Left renal cortex interstitium (tissue), 4 donors: Measurements from ENCODE around the gene DCDC2B. TPM values are rescaled to one million over a fixed set of nuclear protein-coding genes. Genes with fewer than 3 reads are reported as not detected.

Source experiments
- DNase-seq, 4 donors: peaks; one replicate each; pipeline ENCODE4 v3.0.0-alpha.2; 2013; ENCODE audit warnings: low read depth in 4 of 4, low spot score in 2 of 4, missing footprints in 1 of 4
- polyA plus RNA-seq, 4 donors: library from polyadenylated mRNA; unstranded; fragments of 120-200 nt; gene quantifications; one replicate each; pipeline ENCODE4 v1.2.1, GENCODE V29; 2013; ENCODE audit not compliant: insufficient read length in 4 of 4

DCDC2B gene
- polyA plus RNA-seq, 4 donors: 0.21 to 2.4 (median 1.4) TPM

- no peak for DNase-seq
These were observed 12.7 kb upstream of the DCDC2B start for GRCh38 chr1:32195972-32196823.

GRCh38 chr1:32197074-32197473 is 11.8 kb upstream of the DCDC2B start:
- DNase-seq: no peak

- no peak for DNase-seq
These were observed 11.1 kb upstream of the DCDC2B start for GRCh38 chr1:32197837-32198236.

GRCh38 chr1:32198237-32199042 is 10.4 kb upstream of the DCDC2B start:
- DNase-seq: no peak

GRCh38 chr1:32199043-32199716 is 9.7 kb upstream of the DCDC2B start:
- no peak for DNase-seq

- DNase-seq: no peak
These were observed 9.2 kb upstream of the DCDC2B start for GRCh38 chr1:32199717-32200072.

GRCh38 chr1:32200226-32201010 is 8.5 kb upstream of the DCDC2B start, which contains the start of gene CCDC28B:
Gene CCDC28B (plus strand): TSS chr1:32200595. CDS start chr1:32201936, 1,341 bp downstream.
- peak in 1 of 4 donors; percentile 58 for DNase-seq

- peak in 1 of 4 donors; percentile 50 for DNase-seq
These were observed 7.7 kb upstream of the DCDC2B start for GRCh38 chr1:32201011-32201855.

GRCh38 chr1:32204943-32205361 is 3.9 kb upstream of the DCDC2B start:
- DNase-seq: no peak

- DNase-seq: peak in 3 of 4 donors; percentile 23 to 87 (median 82)
These were observed 3.2 kb upstream of the DCDC2B start, which contains the start of gene IQCC for GRCh38 chr1:32205401-32206370. Gene IQCC (plus strand): TSS chr1:32205671. CDS start chr1:32205682, 11 bp downstream.

- DNase-seq: no peak
These were observed 420 bp upstream of the DCDC2B start for GRCh38 chr1:32208469-32208868.

GRCh38 chr1:32215629-32216480 is 7.0 kb downstream of the DCDC2B start:
- peak in 1 of 4 donors; percentile 62 for DNase-seq

GRCh38 chr1:32216566-32216965 is 7.7 kb downstream of the DCDC2B start:
- DNase-seq: no peak

- DNase-seq: no peak
These were observed 10.1 kb downstream of the DCDC2B start for GRCh38 chr1:32219022-32219421.

- no peak for DNase-seq
These were observed 12.1 kb downstream of the DCDC2B start for GRCh38 chr1:32220746-32221580.

GRCh38 chr1:32221581-32221979 is 12.7 kb downstream of the DCDC2B start:
- DNase-seq: no peak
